Stomach (tissue), 4 donors: ENCODE measurements around the gene CCDC148.

Source experiments
- EP300 ChIP-seq: sonication (generic); formaldehyde crosslinking; IDR thresholded peaks from one replicate; pipeline ENCODE4 v1.6.1; 2017; ENCODE audit warnings: antibody characterized with exemption
- POLR2A ChIP-seq, 4 donors: fragments of 450-650 bp; IDR thresholded peaks; one replicate each; pipeline ENCODE4 v1.6.1; 2016; ENCODE audit warnings: antibody characterized with exemption in 4 of 4, control low read depth in 2 of 4, mild to moderate bottlenecking in 1 of 4, moderate library complexity in 1 of 4
- POLR2AphosphoS5 ChIP-seq, 3 donors: sonication (generic); formaldehyde crosslinking; IDR thresholded peaks; one replicate each; pipeline ENCODE4 v1.6.1; 2016; ENCODE audit warnings: antibody characterized with exemption in 3 of 3
- TF ChIP-seq, protein P1 (sequence below), 7 experiments: fragments of 450-650 bp in 4 of 7; fragments of 200-600 bp in 3 of 7; sonication (generic) in 3 of 7; IDR thresholded peaks; one replicate each; pipeline ENCODE4 v1.5.1; 2016 to 2019; ENCODE audit warnings: antibody characterized with exemption in 7 of 7, control low read depth in 2 of 7, mild to moderate bottlenecking in 1 of 7

DNA sequence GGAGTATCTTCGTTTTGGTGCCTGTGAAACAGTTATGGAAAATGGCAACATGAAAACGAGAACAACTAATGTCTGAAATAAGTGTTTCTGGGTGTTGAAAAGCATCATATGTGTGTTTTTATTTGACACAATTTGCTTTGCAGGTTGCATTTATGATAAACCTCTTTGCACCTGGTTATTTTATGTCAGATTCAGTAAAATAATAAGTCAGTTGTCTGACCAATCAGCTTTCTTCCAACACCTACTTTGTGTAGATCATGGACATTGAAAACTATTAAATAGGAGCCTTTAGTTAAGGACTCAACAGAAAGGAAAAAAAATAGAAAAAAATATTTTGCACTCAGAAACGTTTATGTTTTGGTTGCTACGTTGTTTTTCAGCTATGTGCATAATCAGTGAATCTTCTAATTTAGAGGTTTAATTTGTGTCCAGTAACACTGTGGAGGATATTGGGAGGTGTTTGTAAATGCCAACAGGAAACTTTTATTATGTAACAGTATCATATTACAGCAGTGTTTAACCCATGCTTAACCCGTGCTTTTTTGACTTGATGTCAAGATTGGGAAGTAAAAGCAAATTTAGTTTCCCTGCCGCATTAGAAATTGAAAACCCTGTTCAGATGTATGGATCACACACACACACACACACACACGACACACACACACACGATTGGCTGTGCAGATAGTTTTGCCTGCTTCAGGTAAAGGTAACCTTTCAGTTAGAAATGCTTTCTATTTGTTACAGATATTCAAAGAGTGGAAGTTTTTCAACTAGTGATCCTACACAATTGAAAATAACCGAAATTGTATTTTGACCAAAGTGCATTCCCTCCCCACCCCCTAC is 2.8 kb upstream of the CCDC148 start:
- TF ChIP-seq, protein P1, sequence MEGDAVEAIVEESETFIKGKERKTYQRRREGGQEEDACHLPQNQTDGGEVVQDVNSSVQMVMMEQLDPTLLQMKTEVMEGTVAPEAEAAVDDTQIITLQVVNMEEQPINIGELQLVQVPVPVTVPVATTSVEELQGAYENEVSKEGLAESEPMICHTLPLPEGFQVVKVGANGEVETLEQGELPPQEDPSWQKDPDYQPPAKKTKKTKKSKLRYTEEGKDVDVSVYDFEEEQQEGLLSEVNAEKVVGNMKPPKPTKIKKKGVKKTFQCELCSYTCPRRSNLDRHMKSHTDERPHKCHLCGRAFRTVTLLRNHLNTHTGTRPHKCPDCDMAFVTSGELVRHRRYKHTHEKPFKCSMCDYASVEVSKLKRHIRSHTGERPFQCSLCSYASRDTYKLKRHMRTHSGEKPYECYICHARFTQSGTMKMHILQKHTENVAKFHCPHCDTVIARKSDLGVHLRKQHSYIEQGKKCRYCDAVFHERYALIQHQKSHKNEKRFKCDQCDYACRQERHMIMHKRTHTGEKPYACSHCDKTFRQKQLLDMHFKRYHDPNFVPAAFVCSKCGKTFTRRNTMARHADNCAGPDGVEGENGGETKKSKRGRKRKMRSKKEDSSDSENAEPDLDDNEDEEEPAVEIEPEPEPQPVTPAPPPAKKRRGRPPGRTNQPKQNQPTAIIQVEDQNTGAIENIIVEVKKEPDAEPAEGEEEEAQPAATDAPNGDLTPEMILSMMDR (IDR thresholded peaks at IDR 0.05), result no peak
- TF ChIP-seq EP300 (no peak), POLR2AphosphoS5 (IDR thresholded peaks at IDR 0.05) (no peak), POLR2A (IDR thresholded peaks at IDR 0.05) (no peak)
